ENCODE results near the gene ASB13.

Gene ASB13

GRCh38 chr10:5681930-5682329, 15.5 kb upstream of the ASB13 start:
- Histone ChIP-seq H3K4me3 (ENCODE audit: low read depth, low read length) (no peak overlapping the region), H3K36me3 (replicated peaks) (no peaks in the 10 kb centered on the region), H3K27me3 (replicated peaks) (no peaks in the 10 kb centered on the region), H3K27ac (no peak overlapping the region)
- no peak for DNase-seq
- in situ Hi-C loops (cut with HindIII; ENCODE audit: low pct_ligation_motif_present, low sequenced_read_pairs) = no loop called here
- TF ChIP-seq CTCF (IDR thresholded peaks at IDR 0.05; ENCODE audit: low read depth, low read length, missing control alignments) = no peak

GRCh38 chr10:5679606-5680005, 13.2 kb upstream of the ASB13 start:
- TF ChIP-seq CTCF (IDR thresholded peaks at IDR 0.05; ENCODE audit: low read depth, low read length, missing control alignments) = peak; percentile 20
- Histone ChIP-seq H3K36me3 (replicated peaks) (no peaks in the 10 kb centered on the region), H3K27me3 (replicated peaks) (no peaks in the 10 kb centered on the region), H3K27ac (no peak overlapping the region), H3K4me3 (ENCODE audit: low read depth, low read length) (no peak overlapping the region)
- no peak for DNase-seq
- in situ Hi-C loops (cut with HindIII; ENCODE audit: low pct_ligation_motif_present, low sequenced_read_pairs) = no loop called here

GRCh38 chr10:5679037-5679435, 12.6 kb upstream of the ASB13 start:
- Histone ChIP-seq H3K27me3 (replicated peaks) (no peaks in the 10 kb centered on the region), H3K36me3 (replicated peaks) (no peaks in the 10 kb centered on the region), H3K4me3 (ENCODE audit: low read depth, low read length) (no peak overlapping the region), H3K27ac (no peak overlapping the region)
- no peak for TF ChIP-seq CTCF (IDR thresholded peaks at IDR 0.05; ENCODE audit: low read depth, low read length, missing control alignments)
- no peak for DNase-seq
- in situ Hi-C loops (cut with HindIII; ENCODE audit: low pct_ligation_motif_present, low sequenced_read_pairs) = no loop called here

- in situ Hi-C loops (cut with HindIII; ENCODE audit: low pct_ligation_motif_present, low sequenced_read_pairs) = no loop called here
- no peaks in the 10 kb centered on the region for H3K27me3 ChIP-seq (replicated peaks)
- H3K27ac ChIP-seq = no peak overlapping the region
- H3K36me3 ChIP-seq (replicated peaks) = no peaks in the 10 kb centered on the region
- no peak overlapping the region for H3K4me3 ChIP-seq (ENCODE audit: low read depth, low read length)
- DNase-seq = no peak
- TF ChIP-seq CTCF (IDR thresholded peaks at IDR 0.05; ENCODE audit: low read depth, low read length, missing control alignments) = no peak
Measured at GRCh38 chr10:5678397-5679036, 12.1 kb upstream of the ASB13 start.

- no peak overlapping the region for H3K27ac ChIP-seq
- no peaks in the 10 kb centered on the region for H3K27me3 ChIP-seq (replicated peaks)
- H3K4me3 ChIP-seq (ENCODE audit: low read depth, low read length) = no peak overlapping the region
- DNase-seq = no peak
- no peaks in the 10 kb centered on the region for H3K36me3 ChIP-seq (replicated peaks)
- no peak for TF ChIP-seq CTCF (IDR thresholded peaks at IDR 0.05; ENCODE audit: low read depth, low read length, missing control alignments)
- in situ Hi-C loops (cut with HindIII; ENCODE audit: low pct_ligation_motif_present, low sequenced_read_pairs) = no loop called here
Measured at GRCh38 chr10:5670662-5671375, 4.4 kb upstream of the ASB13 start.
